Liver (tissue), 9 donors: ENCODE data around the gene COA8. TPM values are rescaled to one million over a fixed set of nuclear protein-coding genes. Genes with fewer than 3 reads are reported as not detected.

Experiments
- DNase-seq: peaks from one replicate; pipeline ENCODE4 v3.0.0-alpha.2; 2017; ENCODE audit warnings: low spot score
- H3K27ac ChIP-seq, 2 donors: one replicate each; pipeline ENCODE4 v1.7.0; 2013; ENCODE audit warnings: inconsistent platforms in 2 of 2, low read length in 2 of 2, control low read depth in 1 of 2, low read depth in 1 of 2, mild to moderate bottlenecking in 1 of 2
- H3K27me3 ChIP-seq, 4 donors: one replicate each; pipeline versions ENCODE4 v1.6.1 to v1.7.0; 2013; ENCODE audit warnings: low read length in 3 of 4, inconsistent platforms in 1 of 4, mild to moderate bottlenecking in 1 of 4, moderate library complexity in 1 of 4; ENCODE audit not compliant: control insufficient read depth in 4 of 4, insufficient read depth in 4 of 4
- H3K36me3 ChIP-seq, 4 donors: one replicate each; pipeline versions ENCODE4 v1.6.1 to v1.7.0; 2013; ENCODE audit warnings: low read length in 3 of 4, mild to moderate bottlenecking in 3 of 4, low read depth in 1 of 4, moderate library complexity in 1 of 4; ENCODE audit not compliant: control insufficient read depth in 4 of 4, insufficient read depth in 3 of 4
- H3K4me1 ChIP-seq, 4 donors: one replicate each; pipeline versions ENCODE4 v1.6.1 to v1.7.0; 2013; ENCODE audit warnings: low read length in 3 of 4, mild to moderate bottlenecking in 3 of 4, moderate library complexity in 1 of 4; ENCODE audit not compliant: control insufficient read depth in 4 of 4, insufficient read depth in 4 of 4
- H3K4me3 ChIP-seq, 3 donors: one replicate each; pipeline versions ENCODE4 v1.6.1 to v1.7.0; 2013; ENCODE audit warnings: low read length in 3 of 3, control low read depth in 1 of 3, low read depth in 1 of 3, mild to moderate bottlenecking in 1 of 3
- H3K9ac ChIP-seq, 2 donors: one replicate each; pipeline ENCODE4 v1.7.0; 2013; ENCODE audit warnings: low read length in 2 of 2, mild to moderate bottlenecking in 2 of 2, moderate library complexity in 2 of 2, control low read depth in 1 of 2, low read depth in 1 of 2
- H3K9me3 ChIP-seq, 4 donors: one replicate each; pipeline versions ENCODE4 v1.6.1 to v1.7.0; 2013; ENCODE audit warnings: low read length in 3 of 4; ENCODE audit not compliant: control insufficient read depth in 4 of 4
- CTCF ChIP-seq: fragments of 150-350 bp; IDR thresholded peaks from 2 replicates; pipeline ENCODE4 v1.5.1; 2017; ENCODE audit warnings: improper control_type of control experiment, low read depth, low read length; ENCODE audit not compliant: missing input control
- FOXA1 ChIP-seq: IDR thresholded peaks from 2 replicates; pipeline ENCODE4 v1.6.1; 2016; ENCODE audit warnings: antibody characterized with exemption
- FOXA2 ChIP-seq: IDR thresholded peaks from 2 replicates; pipeline ENCODE4 v1.6.1; 2016; ENCODE audit warnings: antibody characterized with exemption
- GABPA ChIP-seq, 2 donors: IDR thresholded peaks in 1 of 2; conservative IDR thresholded peaks in 1 of 2; 2 replicates each; pipeline ENCODE4 v1.6.1; 2016; ENCODE audit warnings: antibody characterized with exemption in 2 of 2, mild to moderate bottlenecking in 1 of 2, moderate library complexity in 1 of 2
- HNF4A ChIP-seq, 2 donors: conservative IDR thresholded peaks; 2 replicates each; pipeline ENCODE4 v1.6.1; 2016; ENCODE audit warnings: antibody characterized with exemption in 2 of 2, mild to moderate bottlenecking in 2 of 2
- HNF4G ChIP-seq: IDR thresholded peaks from 2 replicates; pipeline ENCODE4 v1.6.1; 2016; ENCODE audit warnings: antibody characterized with exemption
- JUND ChIP-seq, 2 donors: IDR thresholded peaks; 2 replicates each; pipeline ENCODE4 v1.6.1; 2016; ENCODE audit warnings: antibody characterized with exemption in 2 of 2
- NR2F2 ChIP-seq: IDR thresholded peaks from 2 replicates; pipeline ENCODE4 v1.6.1; 2016; ENCODE audit warnings: antibody characterized with exemption
- RAD21 ChIP-seq, 2 donors: IDR thresholded peaks; 2 replicates each; pipeline ENCODE4 v1.6.1; 2016; ENCODE audit warnings: antibody characterized with exemption in 2 of 2, mild to moderate bottlenecking in 2 of 2
- RXRA ChIP-seq, 2 donors: IDR thresholded peaks; 2 replicates each; pipeline ENCODE4 v1.6.1; 2017 to 2018; ENCODE audit warnings: antibody characterized with exemption in 2 of 2, mild to moderate bottlenecking in 1 of 2
- SP1 ChIP-seq: IDR thresholded peaks from 2 replicates; pipeline ENCODE4 v1.6.1; 2018; ENCODE audit warnings: antibody characterized with exemption, mild to moderate bottlenecking
- TAF1 ChIP-seq: conservative IDR thresholded peaks from 2 replicates; pipeline ENCODE4 v1.6.1; 2016; ENCODE audit warnings: antibody characterized with exemption, mild to moderate bottlenecking
- YY1 ChIP-seq: IDR thresholded peaks from 2 replicates; pipeline ENCODE4 v1.6.1; 2016; ENCODE audit warnings: antibody characterized with exemption, mild to moderate bottlenecking
- ZBTB33 ChIP-seq: IDR thresholded peaks from 2 replicates; pipeline ENCODE4 v1.6.1; 2016; ENCODE audit warnings: antibody characterized with exemption
- WGBS: extraction: QIAGEN DNeasy Blood & Tissue Kit; methylation state at CpG from one replicate; pipeline ENCODE4 v1.1.7; 2013; 5-methylcytosine and 5-hydroxymethylcytosine counted together
- polyA plus RNA-seq, 2 donors: library from polyadenylated mRNA; stranded (reverse) in 1 of 2; unstranded in 1 of 2; fragments of 200-250 nt in 1 of 2; fragments of >200 nt in 1 of 2; fragmentation: Nextera tagmentation in 1 of 2; extraction: Ambion mirVana in 1 of 2; gene quantifications; one replicate each; pipeline versions ENCODE4 v1.2.1 to v1.2.3, GENCODE V29; 2013 to 2015
- total RNA-seq, 2 donors: library from RNA; depleted of rRNA; stranded (reverse); fragments of >200 nt; gene quantifications; one replicate each; pipeline ENCODE4 v1.2.3, GENCODE V29; 2014
- TF ChIP-seq, protein P1 (sequence below): IDR thresholded peaks from 2 replicates; pipeline ENCODE4 v1.6.1; 2016; ENCODE audit warnings: antibody characterized with exemption
- TF ChIP-seq, protein P2 (sequence below): IDR thresholded peaks from 2 replicates; pipeline ENCODE4 v1.6.1; 2016; ENCODE audit warnings: antibody characterized with exemption, mild to moderate bottlenecking
- TF ChIP-seq, protein P3 (sequence below): IDR thresholded peaks from 2 replicates; pipeline ENCODE4 v1.6.1; 2016; ENCODE audit warnings: antibody characterized with exemption
- donor health status: healthy.
- donor health status: healthy.
- donor health status: healthy.
- donor health status: healthy.
- donor health status: healthy.

The COA8 gene
- total and polyA plus RNA-seq, 4 donors, result 8.3 to 35.5 (median 17.0) TPM

DNA sequence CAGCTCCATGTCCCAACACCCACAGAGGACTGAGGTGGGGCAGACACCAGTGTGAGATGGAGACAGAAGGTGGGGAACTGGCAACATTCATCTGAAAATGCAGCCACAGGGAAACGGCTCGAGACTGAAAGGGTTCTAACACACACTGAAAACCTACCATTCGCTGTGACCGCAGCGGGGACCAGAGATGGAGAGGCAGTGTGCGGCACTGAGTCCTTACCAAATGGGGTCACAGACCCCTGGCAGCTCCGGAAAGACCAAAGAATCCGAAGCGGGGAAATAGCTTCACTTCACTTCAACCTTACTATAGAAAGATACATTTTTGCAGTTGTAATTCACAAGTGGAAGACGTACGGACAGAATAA, 9.9 kb upstream of the COA8 start:
- H3K27ac ChIP-seq, result no peak overlapping the region
- TF ChIP-seq, protein P1, sequence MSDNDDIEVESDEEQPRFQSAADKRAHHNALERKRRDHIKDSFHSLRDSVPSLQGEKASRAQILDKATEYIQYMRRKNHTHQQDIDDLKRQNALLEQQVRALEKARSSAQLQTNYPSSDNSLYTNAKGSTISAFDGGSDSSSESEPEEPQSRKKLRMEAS, result no peak
- TF ChIP-seq, protein P2, sequence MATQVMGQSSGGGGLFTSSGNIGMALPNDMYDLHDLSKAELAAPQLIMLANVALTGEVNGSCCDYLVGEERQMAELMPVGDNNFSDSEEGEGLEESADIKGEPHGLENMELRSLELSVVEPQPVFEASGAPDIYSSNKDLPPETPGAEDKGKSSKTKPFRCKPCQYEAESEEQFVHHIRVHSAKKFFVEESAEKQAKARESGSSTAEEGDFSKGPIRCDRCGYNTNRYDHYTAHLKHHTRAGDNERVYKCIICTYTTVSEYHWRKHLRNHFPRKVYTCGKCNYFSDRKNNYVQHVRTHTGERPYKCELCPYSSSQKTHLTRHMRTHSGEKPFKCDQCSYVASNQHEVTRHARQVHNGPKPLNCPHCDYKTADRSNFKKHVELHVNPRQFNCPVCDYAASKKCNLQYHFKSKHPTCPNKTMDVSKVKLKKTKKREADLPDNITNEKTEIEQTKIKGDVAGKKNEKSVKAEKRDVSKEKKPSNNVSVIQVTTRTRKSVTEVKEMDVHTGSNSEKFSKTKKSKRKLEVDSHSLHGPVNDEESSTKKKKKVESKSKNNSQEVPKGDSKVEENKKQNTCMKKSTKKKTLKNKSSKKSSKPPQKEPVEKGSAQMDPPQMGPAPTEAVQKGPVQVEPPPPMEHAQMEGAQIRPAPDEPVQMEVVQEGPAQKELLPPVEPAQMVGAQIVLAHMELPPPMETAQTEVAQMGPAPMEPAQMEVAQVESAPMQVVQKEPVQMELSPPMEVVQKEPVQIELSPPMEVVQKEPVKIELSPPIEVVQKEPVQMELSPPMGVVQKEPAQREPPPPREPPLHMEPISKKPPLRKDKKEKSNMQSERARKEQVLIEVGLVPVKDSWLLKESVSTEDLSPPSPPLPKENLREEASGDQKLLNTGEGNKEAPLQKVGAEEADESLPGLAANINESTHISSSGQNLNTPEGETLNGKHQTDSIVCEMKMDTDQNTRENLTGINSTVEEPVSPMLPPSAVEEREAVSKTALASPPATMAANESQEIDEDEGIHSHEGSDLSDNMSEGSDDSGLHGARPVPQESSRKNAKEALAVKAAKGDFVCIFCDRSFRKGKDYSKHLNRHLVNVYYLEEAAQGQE, result no peak
- TF ChIP-seq RAD21 (IDR thresholded peaks at IDR 0.05), result no peak
- no peak for TF ChIP-seq YY1
- TF ChIP-seq FOXA2, result no peak
- no peak for TF ChIP-seq NR2F2
- TF ChIP-seq JUND (IDR thresholded peaks at IDR 0.05), result no peak
- no peak for TF ChIP-seq ZBTB33
- TF ChIP-seq TAF1, result no peak
- TF ChIP-seq CTCF, result no peak
- no peak for TF ChIP-seq GABPA (IDR thresholded peaks at IDR 0.05 in 1 of 2, conservative IDR thresholded peaks at IDR 0.05 in 1 of 2)
- no peak for TF ChIP-seq FOXA1
- no peak for TF ChIP-seq HNF4A (conservative IDR thresholded peaks at IDR 0.05)
- TF ChIP-seq RXRA (IDR thresholded peaks at IDR 0.05), result no peak
- no peak for TF ChIP-seq SP1
- no peak for DNase-seq
- peaks cover 0 to 3% (median 0%) of the 10 kb centered on the region in 4 donors for H3K36me3 ChIP-seq
- no peaks in the 10 kb centered on the region for H3K27me3 ChIP-seq
- no peaks in the 10 kb centered on the region for H3K9me3 ChIP-seq
- 96% methylated on average over 11 of the region's 11 CpGs for WGBS
- no peak overlapping the region for H3K4me3 ChIP-seq
- no peak overlapping the region for H3K9ac ChIP-seq
- peaks cover 0 to 4% (median 0%) of the 10 kb centered on the region in 4 donors for H3K4me1 ChIP-seq

DNA sequence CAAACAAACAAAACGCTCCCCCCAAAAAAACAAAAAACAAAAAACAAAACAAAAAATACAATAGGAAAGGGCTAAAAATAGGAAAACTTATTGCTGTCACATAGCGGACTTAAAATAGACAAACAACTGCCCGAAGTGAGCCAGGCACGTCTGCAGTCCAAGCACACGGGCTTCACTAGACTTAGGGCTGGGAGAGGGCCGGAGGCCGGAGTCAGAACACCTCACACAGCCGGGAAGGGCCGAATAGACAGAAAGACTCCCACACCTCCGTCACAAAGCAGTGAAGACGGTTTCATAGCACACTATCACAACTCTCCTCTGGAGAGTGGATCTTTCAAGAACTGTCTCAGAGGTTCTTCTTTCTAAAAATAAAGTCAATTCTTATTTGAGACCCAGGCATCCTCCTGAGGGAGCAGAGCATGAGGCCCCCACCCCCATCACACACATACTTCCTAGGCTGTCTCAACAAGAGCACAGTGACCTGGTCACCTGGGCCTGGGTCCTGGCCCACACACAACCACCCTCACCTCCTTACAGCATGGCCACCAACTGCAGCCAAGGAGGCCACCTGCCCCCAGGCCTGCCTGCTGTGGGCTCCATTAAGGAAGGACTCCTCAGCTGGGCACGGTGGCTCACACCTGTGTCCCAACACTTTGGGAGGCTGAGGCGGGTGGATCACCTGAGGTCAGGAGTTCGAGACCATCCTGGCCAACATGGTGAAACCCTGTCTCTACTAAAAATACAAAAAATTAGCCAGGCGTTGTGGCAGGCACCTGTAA, 7.0 kb upstream of the COA8 start:
- no peaks in the 10 kb centered on the region for H3K9me3 ChIP-seq

More for the DNA sequence above, 7.0 kb upstream of the COA8 start:
- peaks cover 0 to 29% (median 14%) of the 10 kb centered on the region in 4 donors for H3K4me1 ChIP-seq
- H3K4me3 ChIP-seq, result no peak overlapping the region
- H3K27ac ChIP-seq, result no peak overlapping the region
- WGBS, result 91% methylated on average over 15 of the region's 15 CpGs
- H3K9ac ChIP-seq, result no peak overlapping the region
- H3K36me3 ChIP-seq, result peaks cover 3 to 17% (median 6%) of the 10 kb centered on the region in 4 donors
- TF ChIP-seq RXRA (IDR thresholded peaks at IDR 0.05) (no peak), ZBTB33 (no peak), HNF4G (no peak), TAF1 (no peak)
- TF ChIP-seq, protein P3, sequence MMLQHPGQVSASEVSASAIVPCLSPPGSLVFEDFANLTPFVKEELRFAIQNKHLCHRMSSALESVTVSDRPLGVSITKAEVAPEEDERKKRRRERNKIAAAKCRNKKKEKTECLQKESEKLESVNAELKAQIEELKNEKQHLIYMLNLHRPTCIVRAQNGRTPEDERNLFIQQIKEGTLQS, result no peak
- no peaks in the 10 kb centered on the region for H3K27me3 ChIP-seq
- no peak for DNase-seq
